Measurements from ENCODE around the gene CADM1.

Gene CADM1

GRCh38 chr11:115167456-115167855, 336.8 kb downstream of the CADM1 start:
- no peak for DNase-seq

GRCh38 chr11:115166820-115167219, 337.4 kb downstream of the CADM1 start:
- no peak for DNase-seq

GRCh38 chr11:115164774-115165173, 339.4 kb downstream of the CADM1 start:
- peak; percentile 60 for DNase-seq

DNA sequence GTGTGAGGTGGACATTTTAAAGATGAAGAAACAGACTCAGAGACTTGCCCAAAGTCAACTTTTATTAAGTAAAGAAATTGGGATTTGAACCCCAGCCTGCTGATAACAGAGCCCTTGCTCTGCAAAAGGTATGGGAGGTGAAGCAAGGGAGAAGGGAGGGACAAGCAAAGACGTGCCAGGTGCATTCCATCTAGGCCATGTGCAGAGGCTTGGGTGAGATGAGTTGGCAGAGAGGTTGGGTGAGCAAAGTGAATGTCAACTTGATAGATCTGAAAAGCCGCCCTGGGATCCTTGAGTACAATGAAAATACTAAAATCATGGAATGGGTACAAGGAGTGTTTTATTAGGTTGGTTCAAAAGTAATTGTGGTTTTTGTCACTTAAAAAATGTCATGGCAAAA, 341.3 kb downstream of the CADM1 start:
- DNase-seq: no peak

DNA sequence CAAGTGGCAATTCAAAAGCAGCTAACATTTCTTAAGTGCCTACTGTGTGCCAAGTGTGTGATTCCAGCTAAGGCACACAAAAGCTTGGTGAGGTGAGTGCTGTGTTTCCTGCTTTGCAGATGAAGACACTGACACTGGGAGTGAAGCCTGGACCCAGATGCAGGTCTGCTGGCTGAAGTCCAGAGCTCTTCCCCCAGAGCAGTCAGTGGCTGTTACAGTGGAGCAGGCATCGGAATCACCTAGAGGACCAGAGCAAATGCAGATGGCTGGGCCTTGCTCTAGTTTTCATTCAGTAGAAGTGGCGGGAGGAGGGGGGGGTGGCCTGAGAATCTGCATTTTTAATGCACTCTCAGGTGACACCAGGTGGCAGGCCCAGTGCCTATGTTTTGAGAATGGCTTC, 342.3 kb downstream of the CADM1 start:
- DNase-seq: peak; percentile 18

GRCh38 chr11:115159207-115159606, 345.0 kb downstream of the CADM1 start:
- no peak for DNase-seq

DNA sequence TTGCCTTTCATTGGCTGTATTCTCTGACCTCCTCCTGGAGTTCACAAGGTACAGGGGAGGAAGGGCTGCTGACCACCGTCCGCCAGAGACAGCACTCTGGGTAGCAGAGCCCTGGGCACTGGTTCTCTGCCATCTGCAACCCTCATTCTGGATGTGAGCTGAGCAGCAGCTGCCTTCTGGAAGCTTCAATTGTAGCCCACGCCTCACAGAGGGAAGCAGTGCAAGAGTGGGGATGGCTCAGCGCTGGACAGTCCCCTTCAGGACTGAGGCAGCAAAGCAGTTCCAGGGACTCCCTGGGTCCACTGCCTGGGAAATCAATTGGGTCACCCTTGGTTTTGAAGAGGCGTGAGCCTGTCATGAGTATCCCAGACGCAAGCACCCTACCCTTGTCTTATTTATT, 346.2 kb downstream of the CADM1 start:
- DNase-seq: no peak

- no peak for DNase-seq
Measured at GRCh38 chr11:115157247-115157646, 347.0 kb downstream of the CADM1 start.

DNA sequence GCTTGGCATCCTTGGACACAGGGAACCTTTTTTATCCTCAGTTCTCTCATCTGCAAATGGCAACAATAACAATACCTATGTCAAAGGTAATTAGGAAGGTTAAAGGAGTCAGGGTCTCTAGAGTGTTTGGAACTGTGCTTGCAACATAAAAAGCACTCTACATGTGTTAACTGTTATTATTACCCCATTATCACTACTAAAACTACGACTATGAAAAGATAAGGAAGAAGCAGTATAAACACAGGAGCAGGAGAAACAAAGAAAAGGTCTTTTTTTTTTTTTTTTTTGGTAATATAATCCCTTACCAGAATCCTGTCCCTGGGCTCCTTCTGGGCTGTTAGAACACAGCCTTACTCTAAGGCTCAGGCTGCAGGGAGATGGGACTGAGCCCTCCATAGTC, 348.2 kb downstream of the CADM1 start:
- DNase-seq: no peak

DNA sequence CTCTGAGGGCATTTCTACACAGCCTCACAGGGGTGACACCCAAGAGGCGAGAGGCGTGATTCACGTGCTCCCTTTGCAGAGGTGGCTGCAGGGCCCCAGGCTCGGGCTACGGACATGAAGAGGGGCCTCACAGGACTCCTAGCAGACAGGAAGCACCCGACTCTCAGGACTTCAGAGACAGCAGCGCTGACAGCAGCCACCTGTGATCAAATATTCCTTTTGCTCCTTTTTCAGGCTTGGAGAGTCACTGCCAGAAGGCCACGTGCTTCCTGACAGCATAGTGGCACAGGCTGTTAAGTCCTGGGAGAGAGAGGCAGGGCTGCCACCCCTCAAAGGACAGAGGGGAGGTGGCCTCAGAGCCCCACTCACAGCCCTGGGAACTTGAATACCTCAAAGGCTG, 348.9 kb downstream of the CADM1 start:
- DNase-seq: no peak

DNA sequence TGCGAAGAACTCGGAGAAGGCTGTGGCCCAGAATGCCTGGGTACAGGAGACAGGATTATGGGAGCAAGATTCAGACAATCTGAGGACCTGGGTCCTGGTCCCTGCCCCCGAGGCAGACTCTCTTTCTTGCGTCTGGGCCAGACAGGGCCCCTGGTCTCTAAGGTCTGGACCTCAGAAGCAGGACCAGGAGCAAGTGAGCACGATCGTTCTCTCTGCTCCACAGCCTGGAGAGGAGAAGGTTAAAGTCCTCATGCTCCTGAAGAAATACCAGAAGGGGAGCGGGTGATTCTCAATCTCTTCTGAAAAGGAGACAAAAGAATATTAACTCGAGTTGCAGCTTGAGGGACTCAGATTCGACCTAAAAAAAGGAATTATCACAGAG, 349.9 kb downstream of the CADM1 start:
- no peak for DNase-seq

DNA sequence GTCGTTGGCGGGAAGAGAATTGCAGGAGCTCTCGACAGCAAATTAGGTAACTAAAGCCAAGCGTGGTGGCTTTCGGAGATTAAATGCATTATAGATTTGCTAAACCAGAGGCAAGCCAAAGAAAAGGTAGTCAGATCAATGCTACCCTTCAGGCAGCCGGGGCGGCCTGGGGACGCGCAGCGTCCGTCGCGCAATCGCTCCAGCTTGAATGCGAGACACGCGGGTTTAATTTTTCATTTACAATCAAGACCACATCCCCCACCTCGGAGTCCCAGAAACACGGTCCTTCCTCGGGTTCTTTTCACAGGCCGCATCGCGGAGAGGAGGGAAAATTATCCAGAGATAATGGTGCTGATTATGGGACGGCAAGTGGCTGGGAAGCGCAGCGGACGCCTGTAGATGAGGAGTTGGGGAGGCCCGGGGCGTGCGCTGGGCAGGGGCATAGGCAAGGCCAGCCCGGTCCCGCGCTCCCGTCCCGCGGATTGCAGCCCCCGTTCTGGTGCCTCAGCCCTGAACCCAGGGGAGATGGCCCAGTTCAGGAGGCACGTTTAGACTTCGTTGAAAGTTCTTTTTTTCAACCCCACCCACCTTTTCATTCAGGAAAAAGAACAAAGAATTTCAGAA, 350.4 kb downstream of the CADM1 start:
- DNase-seq: no peak

- no peak for DNase-seq
Measured at GRCh38 chr11:115153135-115153534, 351.1 kb downstream of the CADM1 start.

DNA sequence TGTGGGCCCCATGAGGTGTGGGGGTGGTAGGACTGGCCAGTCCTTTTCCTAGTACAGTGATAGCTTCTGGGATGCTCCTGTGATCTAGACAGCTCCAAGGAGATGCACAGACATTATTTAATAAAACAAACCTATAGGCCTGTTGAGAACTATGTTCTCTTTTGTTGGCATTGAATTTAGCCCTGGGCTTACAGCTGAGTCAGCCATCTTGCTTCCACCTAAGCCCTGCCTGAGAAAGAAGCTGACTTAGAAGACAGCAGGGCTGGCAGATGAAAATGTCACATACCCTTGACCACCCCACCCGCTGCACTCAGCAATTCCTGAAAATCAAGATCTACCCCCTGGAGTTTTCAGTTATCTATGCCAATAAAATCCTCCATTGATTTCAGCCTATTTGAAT, 353.2 kb downstream of the CADM1 start:
- DNase-seq: no peak

DNA sequence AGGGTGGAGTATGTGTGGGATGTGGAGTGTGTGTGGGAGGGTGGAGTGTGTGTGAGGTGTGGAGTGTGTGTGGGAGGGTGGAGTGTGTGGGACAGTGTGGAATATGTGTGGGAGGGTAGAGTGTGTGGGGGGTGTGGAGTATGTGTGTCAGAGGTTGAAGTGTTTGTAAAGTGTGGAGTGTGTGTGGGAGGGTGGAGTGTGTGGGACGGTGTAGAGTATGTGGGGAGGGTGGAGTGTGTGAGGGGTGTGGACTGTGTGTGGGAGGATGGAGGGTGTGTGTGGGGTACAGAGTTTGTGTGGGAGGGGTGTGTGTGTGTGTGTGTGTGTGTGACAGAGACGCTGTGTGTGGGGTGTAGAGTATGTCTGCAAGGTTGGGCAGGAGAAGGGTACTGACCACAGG, 355.5 kb downstream of the CADM1 start:
- no peak for DNase-seq

- DNase-seq: no peak
Measured at GRCh38 chr11:115148101-115148500, 356.1 kb downstream of the CADM1 start.

DNA sequence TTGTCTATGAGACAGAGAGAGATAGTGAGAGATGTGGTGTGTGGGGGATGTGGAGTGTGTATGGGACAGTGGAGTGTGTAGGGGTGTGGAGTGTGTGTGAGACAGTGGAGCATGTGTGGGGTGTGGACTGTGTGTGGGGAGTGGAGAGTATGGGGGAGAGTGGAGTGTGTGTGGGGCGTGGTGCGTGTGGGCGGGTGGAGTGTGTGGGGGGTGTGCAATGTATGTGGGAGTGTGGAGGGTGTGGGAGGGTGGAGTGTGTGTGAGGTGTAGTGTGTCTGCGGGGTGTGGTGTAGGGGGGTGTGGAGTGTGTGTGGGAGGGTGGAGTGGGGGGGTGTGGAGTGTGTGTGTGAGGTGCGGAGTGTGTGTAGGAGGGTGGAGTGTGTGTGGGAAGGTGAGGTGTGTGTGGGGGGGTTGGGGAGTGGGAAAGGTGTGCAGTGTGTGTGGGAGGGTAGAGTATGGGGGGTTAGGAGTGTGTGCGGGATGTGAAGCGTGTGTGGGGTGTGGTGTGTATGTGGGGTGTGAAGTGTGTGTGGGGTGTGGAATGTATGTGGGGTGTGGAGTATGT, 356.9 kb downstream of the CADM1 start:
- no peak for DNase-seq

GRCh38 chr11:115146425-115146824, 357.8 kb downstream of the CADM1 start:
- no peak for DNase-seq

GRCh38 chr11:115145324-115145723, 358.9 kb downstream of the CADM1 start:
- DNase-seq: no peak

DNA sequence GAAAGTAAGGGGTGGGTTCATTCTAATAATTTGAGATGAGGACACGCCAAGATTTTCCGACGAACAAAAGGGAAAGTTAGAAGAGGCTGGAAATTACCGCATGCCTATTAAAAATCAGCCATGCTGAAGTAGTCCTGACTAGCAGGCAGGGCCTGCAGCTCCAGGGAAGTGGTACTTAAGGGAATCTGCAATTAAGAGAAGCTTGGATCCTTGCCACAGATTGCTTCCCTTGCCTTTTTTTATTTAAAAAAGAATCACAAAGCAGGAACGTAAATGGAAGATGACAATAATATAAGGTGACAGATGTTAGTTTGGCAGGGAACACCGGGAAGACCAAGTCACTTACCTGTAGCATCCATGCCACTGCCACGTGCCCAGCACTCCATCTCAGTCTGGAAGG, 359.3 kb downstream of the CADM1 start:
- DNase-seq: peak; percentile 71

DNA sequence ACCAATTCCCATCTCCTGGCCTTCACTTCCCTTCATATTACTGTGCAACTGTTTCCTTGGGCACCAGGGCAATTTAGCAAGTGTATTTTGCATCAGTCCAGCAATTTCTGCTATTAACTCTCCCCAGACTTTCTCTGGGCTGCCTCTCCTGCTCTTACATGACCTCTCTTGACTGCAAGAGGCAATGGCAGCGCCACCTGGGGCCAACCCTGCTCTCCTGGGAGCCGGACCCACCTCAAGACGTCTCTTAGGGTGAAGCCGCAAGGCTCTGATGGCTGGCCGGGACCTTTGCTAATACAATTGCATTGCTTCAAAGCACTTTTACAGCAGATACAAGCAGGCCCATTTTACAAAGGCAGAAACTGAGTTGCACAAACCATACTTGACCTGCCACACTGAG, 360.2 kb downstream of the CADM1 start:
- no peak for DNase-seq

- DNase-seq: no peak
Measured at GRCh38 chr11:115141231-115142114, 362.7 kb downstream of the CADM1 start.

- DNase-seq: no peak
Measured at GRCh38 chr11:115135936-115136335, 368.3 kb downstream of the CADM1 start.

DNA sequence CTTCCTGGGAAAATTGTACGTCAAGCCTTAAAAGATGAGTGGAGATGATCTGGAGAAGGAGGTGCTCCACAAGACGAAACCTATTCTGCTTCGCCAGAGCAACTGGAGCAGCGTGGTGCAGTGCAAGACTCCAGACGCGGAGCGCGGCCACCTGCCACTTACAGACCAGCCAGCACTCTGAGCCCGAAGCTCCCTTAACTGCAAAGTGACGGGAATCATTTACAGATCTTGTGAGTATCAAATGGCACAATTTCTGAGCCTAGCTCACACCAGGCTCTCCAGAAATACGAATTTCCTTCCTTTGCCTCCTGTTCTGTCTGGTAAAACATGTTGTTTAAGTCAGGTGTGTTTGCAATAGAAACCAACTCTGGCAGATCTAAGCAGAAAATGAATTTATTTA, 369.3 kb downstream of the CADM1 start:
- no peak for DNase-seq
